ENCODE results near the gene ACMSD.

DNA sequence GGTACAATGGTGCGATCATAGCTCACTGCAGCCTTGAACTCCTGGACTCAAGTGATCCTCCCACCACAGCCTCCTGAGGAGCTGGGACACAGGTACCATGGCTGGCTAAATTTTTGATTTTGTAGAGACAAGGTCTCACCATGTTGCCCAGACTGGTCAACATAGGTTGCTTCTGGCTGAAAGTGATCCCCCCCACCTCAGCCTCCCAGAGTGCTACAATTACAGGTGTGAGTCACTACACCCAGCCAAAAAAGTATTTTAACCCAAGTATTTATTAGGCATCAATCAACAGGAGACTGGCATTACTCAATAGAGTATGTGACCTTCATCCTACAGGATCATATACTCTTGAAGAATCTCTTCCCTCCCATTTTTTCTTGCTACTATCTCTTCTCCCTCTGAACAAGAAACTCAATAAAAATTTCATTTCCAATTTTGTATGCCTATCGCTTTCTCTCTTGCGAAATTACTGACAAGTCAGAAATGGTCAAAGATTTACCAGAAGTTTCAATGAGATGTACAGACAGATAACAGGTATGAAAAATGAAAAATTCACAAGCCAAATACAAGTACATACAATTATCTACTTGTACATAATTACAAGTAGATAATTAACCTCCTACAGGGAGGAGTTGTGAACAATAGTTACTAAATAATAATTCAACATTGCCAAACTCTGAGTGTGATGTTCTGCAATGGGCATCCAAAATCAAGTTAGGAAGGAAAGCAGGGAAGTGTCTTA is 45.3 kb downstream of the ACMSD start:
- TF ChIP-seq ESRRA (CRISPR knock-in tag; IDR thresholded peaks at IDR 0.05; ENCODE audit: low read depth), result no peak
- no peak for TF ChIP-seq TARDBP (CRISPR knock-in tag; IDR thresholded peaks at IDR 0.05)
- TF ChIP-seq ZNF713 (CRISPR knock-in tag; IDR thresholded peaks at IDR 0.05), result no peak
- TF ChIP-seq NR2F6 (IDR thresholded peaks at IDR 0.05), result no peak
- no peak for TF ChIP-seq NR2F6 (CRISPR knock-in tag; IDR thresholded peaks at IDR 0.05)
- TF ChIP-seq FOSL1 (CRISPR knock-in tag; IDR thresholded peaks at IDR 0.05; ENCODE audit: borderline replicate concordance), result no peak
- TF ChIP-seq ADNP (CRISPR knock-in tag; IDR thresholded peaks at IDR 0.05), result no peak
- TF ChIP-seq, protein P1, sequence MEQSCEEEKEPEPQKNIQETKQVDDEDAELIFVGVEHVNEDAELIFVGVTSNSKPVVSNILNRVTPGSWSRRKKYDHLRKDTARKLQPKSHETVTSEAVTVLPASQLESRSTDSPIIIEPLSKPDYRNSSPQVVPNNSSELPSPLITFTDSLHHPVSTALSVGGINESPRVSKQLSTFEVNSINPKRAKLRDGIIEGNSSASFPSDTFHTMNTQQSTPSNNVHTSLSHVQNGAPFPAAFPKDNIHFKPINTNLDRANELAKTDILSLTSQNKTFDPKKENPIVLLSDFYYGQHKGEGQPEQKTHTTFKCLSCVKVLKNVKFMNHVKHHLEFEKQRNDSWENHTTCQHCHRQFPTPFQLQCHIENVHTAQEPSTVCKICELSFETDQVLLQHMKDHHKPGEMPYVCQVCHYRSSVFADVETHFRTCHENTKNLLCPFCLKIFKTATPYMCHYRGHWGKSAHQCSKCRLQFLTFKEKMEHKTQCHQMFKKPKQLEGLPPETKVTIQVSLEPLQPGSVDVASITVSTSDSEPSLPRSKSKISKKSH (CRISPR knock-in tag; IDR thresholded peaks at IDR 0.05; ENCODE audit: borderline replicate concordance), result no peak
- TF ChIP-seq ZNF24 (IDR thresholded peaks at IDR 0.05), result no peak
- TF ChIP-seq SKI (IDR thresholded peaks at IDR 0.05; ENCODE audit: partially characterized antibody), result no peak
- no peak for TF ChIP-seq MAFG (CRISPR knock-in tag; IDR thresholded peaks at IDR 0.05)
- TF ChIP-seq ZNF136 (CRISPR knock-in tag; IDR thresholded peaks at IDR 0.05; ENCODE audit: low read depth), result no peak
- no peak for TF ChIP-seq JUN (CRISPR knock-in tag; IDR thresholded peaks at IDR 0.05)
- TF ChIP-seq SALL2 (CRISPR knock-in tag; IDR thresholded peaks at IDR 0.05), result no peak
- TF ChIP-seq, protein P2, sequence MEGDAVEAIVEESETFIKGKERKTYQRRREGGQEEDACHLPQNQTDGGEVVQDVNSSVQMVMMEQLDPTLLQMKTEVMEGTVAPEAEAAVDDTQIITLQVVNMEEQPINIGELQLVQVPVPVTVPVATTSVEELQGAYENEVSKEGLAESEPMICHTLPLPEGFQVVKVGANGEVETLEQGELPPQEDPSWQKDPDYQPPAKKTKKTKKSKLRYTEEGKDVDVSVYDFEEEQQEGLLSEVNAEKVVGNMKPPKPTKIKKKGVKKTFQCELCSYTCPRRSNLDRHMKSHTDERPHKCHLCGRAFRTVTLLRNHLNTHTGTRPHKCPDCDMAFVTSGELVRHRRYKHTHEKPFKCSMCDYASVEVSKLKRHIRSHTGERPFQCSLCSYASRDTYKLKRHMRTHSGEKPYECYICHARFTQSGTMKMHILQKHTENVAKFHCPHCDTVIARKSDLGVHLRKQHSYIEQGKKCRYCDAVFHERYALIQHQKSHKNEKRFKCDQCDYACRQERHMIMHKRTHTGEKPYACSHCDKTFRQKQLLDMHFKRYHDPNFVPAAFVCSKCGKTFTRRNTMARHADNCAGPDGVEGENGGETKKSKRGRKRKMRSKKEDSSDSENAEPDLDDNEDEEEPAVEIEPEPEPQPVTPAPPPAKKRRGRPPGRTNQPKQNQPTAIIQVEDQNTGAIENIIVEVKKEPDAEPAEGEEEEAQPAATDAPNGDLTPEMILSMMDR (CRISPR knock-in tag; IDR thresholded peaks at IDR 0.05), result no peak
